Spinal cord (tissue), 10 donors: ENCODE measurements around the gene CFP. TPM values are rescaled to one million over a fixed set of nuclear protein-coding genes. Genes with fewer than 3 reads are reported as not detected.
A peak's percentile ranks its signal among the peaks of the same experiment; 100 is the strongest.
"Not testable (repeated sequence)": the region's sequence is repeated elsewhere in the genome, so short reads cannot be mapped to it uniquely, and the experiment has no call there.

ENCODE experiments used
- DNase-seq, 6 donors: peaks; one replicate each; pipeline versions ENCODE4 v3.0.0 to v3.0.0-alpha.2; 2013 to 2015; ENCODE audit warnings: low spot score in 6 of 6, low read depth in 4 of 6
- H3K27ac ChIP-seq: one replicate; pipeline ENCODE4 v1.5.1; 2013; ENCODE audit warnings: low read depth, low read length, control low read depth
- H3K27me3 ChIP-seq: one replicate; pipeline ENCODE4 v1.6.1; 2013; ENCODE audit warnings: low read length; ENCODE audit not compliant: control insufficient read depth, insufficient read depth
- H3K36me3 ChIP-seq: one replicate; pipeline ENCODE4 v1.6.1; 2013; ENCODE audit warnings: low read length; ENCODE audit not compliant: control insufficient read depth, insufficient read depth
- H3K4me1 ChIP-seq: one replicate; pipeline ENCODE4 v1.6.1; 2013; ENCODE audit warnings: low read length; ENCODE audit not compliant: control insufficient read depth, insufficient read depth
- H3K4me3 ChIP-seq: one replicate; pipeline ENCODE4 v1.5.1; 2013; ENCODE audit warnings: low read depth, low read length, control low read depth
- H3K9me3 ChIP-seq: one replicate; pipeline ENCODE4 v1.6.1; 2013; ENCODE audit warnings: low read length; ENCODE audit not compliant: control insufficient read depth, insufficient read depth
- WGBS: methylation state at CpG from one replicate; pipeline ENCODE4 v1.1.5; 2013; ENCODE audit warnings: missing lambda C conversion rate; ENCODE audit not compliant: insufficient coverage; 5-methylcytosine and 5-hydroxymethylcytosine counted together
- polyA plus RNA-seq, 2 donors: library from polyadenylated mRNA; unstranded; fragments of 120-200 nt; gene quantifications; one replicate each; pipeline ENCODE4 v1.2.1, GENCODE V29; 2013; ENCODE audit not compliant: insufficient read length in 2 of 2
- total RNA-seq, 2 donors: library from RNA; depleted of rRNA in 1 of 2; stranded (reverse); fragments of 120-200 nt in 1 of 2; fragments of >200 nt in 1 of 2; gene quantifications; one replicate each; pipeline versions ENCODE4 v1.2.3 to v1.2.4, GENCODE V29; 2013 to 2014
- donor health status: healthy.

Gene CFP
- total and polyA plus RNA-seq, 4 donors, result 2.9 to 6.2 (median 3.6) TPM

GRCh38 chrX:47610511-47610910, 19.2 kb downstream of the CFP start:
- WGBS, result 63% methylated on average over 4 of the region's 4 CpGs
- H3K27me3 ChIP-seq, result no peaks in the 10 kb centered on the region

GRCh38 chrX:47608130-47608810, 21.5 kb downstream of the CFP start:
- Histone ChIP-seq H3K27me3 (no peaks in the 10 kb centered on the region), H3K27ac (no peak overlapping the region), H3K4me3 (no peak overlapping the region), H3K4me1 (no peaks in the 10 kb centered on the region), H3K9me3 (no peaks in the 10 kb centered on the region), H3K36me3 (peaks cover 17% of the 10 kb centered on the region)
- WGBS, result 53% methylated on average over 9 of the region's 9 CpGs
- peak in 2 of 6 donors; percentile 10 to 14 for DNase-seq

More at GRCh38 chrX:47610511-47610910, 19.2 kb downstream of the CFP start:
- Histone ChIP-seq H3K4me3 (no peak overlapping the region), H3K36me3 (peaks cover 15% of the 10 kb centered on the region), H3K9me3 (no peaks in the 10 kb centered on the region), H3K27ac (no peak overlapping the region), H3K4me1 (no peaks in the 10 kb centered on the region)
- no peak for DNase-seq

GRCh38 chrX:47607091-47607490, 22.6 kb downstream of the CFP start:
- Histone ChIP-seq H3K4me3 (no peak overlapping the region), H3K36me3 (peaks cover 12% of the 10 kb centered on the region), H3K27me3 (no peaks in the 10 kb centered on the region), H3K27ac (no peak overlapping the region), H3K9me3 (no peaks in the 10 kb centered on the region), H3K4me1 (no peaks in the 10 kb centered on the region)
- DNase-seq, result no peak

GRCh38 chrX:47605024-47605423, 24.7 kb downstream of the CFP start:
- 79% methylated on average over 6 of the region's 9 CpGs for WGBS
- H3K36me3 ChIP-seq, result peaks cover 12% of the 10 kb centered on the region
- no peak overlapping the region for H3K27ac ChIP-seq
- H3K4me1 ChIP-seq, result no peaks in the 10 kb centered on the region
- H3K27me3 ChIP-seq, result no peaks in the 10 kb centered on the region
- H3K9me3 ChIP-seq, result peaks cover 3% of the 10 kb centered on the region
- DNase-seq, result no peak
- H3K4me3 ChIP-seq, result no peak overlapping the region

- DNase-seq, result not testable (repeated sequence)
- no CpG with 5 or more reads among the region's 4 CpGs for WGBS
These were observed 26.6 kb downstream of the CFP start for GRCh38 chrX:47603125-47603524.

GRCh38 chrX:47597222-47597621, 32.5 kb downstream of the CFP start:
- Histone ChIP-seq H3K4me3 (no peak overlapping the region), H3K36me3 (no peaks in the 10 kb centered on the region), H3K4me1 (no peaks in the 10 kb centered on the region), H3K27ac (no peak overlapping the region), H3K9me3 (peaks cover 5% of the 10 kb centered on the region), H3K27me3 (no peaks in the 10 kb centered on the region)
- DNase-seq, result no peak
- WGBS, result no CpG with 5 or more reads among the region's 3 CpGs

More at GRCh38 chrX:47603125-47603524, 26.6 kb downstream of the CFP start:
- H3K36me3 ChIP-seq, result peaks cover 12% of the 10 kb centered on the region
- H3K9me3 ChIP-seq, H3K4me3 ChIP-seq, H3K4me1 ChIP-seq, H3K27me3 ChIP-seq, H3K27ac ChIP-seq: not testable (repeated sequence)

- WGBS, result 63% methylated on average over 1 of the region's 2 CpGs
- DNase-seq, result no peak
- H3K4me1 ChIP-seq, result no peaks in the 10 kb centered on the region
- H3K27me3 ChIP-seq, result no peaks in the 10 kb centered on the region
- H3K4me3 ChIP-seq, result no peak overlapping the region
- peaks cover 4% of the 10 kb centered on the region for H3K9me3 ChIP-seq
- H3K36me3 ChIP-seq, result no peaks in the 10 kb centered on the region
- H3K27ac ChIP-seq, result no peak overlapping the region
These were observed 33.5 kb downstream of the CFP start for GRCh38 chrX:47596256-47596655.

- Histone ChIP-seq H3K27ac (no peak overlapping the region), H3K27me3 (no peaks in the 10 kb centered on the region), H3K4me3 (no peak overlapping the region), H3K9me3 (peaks cover 2% of the 10 kb centered on the region), H3K36me3 (no peaks in the 10 kb centered on the region), H3K4me1 (no peaks in the 10 kb centered on the region)
- peak in 1 of 6 donors; percentile 58 for DNase-seq
- no CpG with 5 or more reads among the region's 1 CpG for whole genome bisulfite sequencing
These were observed 33.9 kb downstream of the CFP start for GRCh38 chrX:47595716-47596251.

GRCh38 chrX:47593522-47593921, 36.2 kb downstream of the CFP start:
- 70% methylated on average over 2 of the region's 4 CpGs for WGBS
- DNase-seq, result no peak
- Histone ChIP-seq H3K36me3 (peaks cover 4% of the 10 kb centered on the region), H3K27me3 (no peaks in the 10 kb centered on the region), H3K9me3 (peaks cover 2% of the 10 kb centered on the region), H3K4me3 (no peak overlapping the region), H3K4me1 (no peaks in the 10 kb centered on the region), H3K27ac (no peak overlapping the region)

GRCh38 chrX:47590984-47591383, 38.7 kb downstream of the CFP start:
- DNase-seq, result no peak
- 80% methylated on average over 4 of the region's 5 CpGs for WGBS
- peaks cover 9% of the 10 kb centered on the region for H3K36me3 ChIP-seq
- no peaks in the 10 kb centered on the region for H3K27me3 ChIP-seq
- no peaks in the 10 kb centered on the region for H3K4me1 ChIP-seq
- H3K9me3 ChIP-seq, result no peaks in the 10 kb centered on the region
- no peak overlapping the region for H3K27ac ChIP-seq
- H3K4me3 ChIP-seq, result no peak overlapping the region
